Body of pancreas (tissue), 4 donors: ENCODE data around the gene KASH5.

Source experiments
- POLR2A ChIP-seq, 3 donors: fragments of 450-650 bp; IDR thresholded peaks; one replicate each; pipeline ENCODE4 v1.6.1; 2016; ENCODE audit warnings: antibody characterized with exemption in 3 of 3, mild to moderate bottlenecking in 2 of 3
- TF ChIP-seq, protein P1 (sequence below), 7 experiments: fragments of 450-650 bp in 4 of 7; fragments of 200-600 bp in 3 of 7; sonication (generic) in 3 of 7; IDR thresholded peaks; one replicate each; pipeline ENCODE4 v1.5.1; 2016 to 2019; ENCODE audit warnings: antibody characterized with exemption in 7 of 7

DNA sequence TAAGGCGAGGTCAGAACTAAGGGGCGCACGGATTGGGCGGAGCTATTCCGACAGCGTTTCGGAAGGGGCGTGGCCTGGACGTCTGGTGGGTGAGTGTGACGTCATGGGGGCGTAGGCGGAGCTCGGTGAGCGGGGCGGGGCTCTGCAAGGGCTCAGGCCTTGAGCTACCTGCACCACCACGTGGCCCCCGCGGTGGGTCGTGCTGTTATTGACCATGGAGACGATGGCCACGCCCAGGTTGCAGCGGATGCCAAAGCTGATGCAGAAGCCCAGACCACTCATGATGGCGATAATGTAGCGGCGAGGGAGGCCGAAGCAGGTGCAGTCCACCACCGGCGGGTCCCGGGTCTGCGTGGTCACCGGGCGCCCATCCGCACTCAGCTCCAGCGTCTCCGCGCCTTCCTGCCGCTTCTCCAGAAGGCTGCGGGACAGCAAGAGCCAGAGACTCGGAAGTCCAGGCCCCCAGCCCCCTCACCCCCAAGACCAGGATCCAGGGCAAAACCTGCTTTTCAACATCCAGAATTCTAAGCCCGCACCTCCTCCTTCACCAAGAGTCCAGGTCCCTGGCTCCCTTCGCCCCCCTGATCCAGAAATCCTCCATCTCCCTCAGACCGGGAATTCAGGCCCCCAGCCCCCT is 48.5 kb downstream of the KASH5 start:
- TF ChIP-seq, protein P1, sequence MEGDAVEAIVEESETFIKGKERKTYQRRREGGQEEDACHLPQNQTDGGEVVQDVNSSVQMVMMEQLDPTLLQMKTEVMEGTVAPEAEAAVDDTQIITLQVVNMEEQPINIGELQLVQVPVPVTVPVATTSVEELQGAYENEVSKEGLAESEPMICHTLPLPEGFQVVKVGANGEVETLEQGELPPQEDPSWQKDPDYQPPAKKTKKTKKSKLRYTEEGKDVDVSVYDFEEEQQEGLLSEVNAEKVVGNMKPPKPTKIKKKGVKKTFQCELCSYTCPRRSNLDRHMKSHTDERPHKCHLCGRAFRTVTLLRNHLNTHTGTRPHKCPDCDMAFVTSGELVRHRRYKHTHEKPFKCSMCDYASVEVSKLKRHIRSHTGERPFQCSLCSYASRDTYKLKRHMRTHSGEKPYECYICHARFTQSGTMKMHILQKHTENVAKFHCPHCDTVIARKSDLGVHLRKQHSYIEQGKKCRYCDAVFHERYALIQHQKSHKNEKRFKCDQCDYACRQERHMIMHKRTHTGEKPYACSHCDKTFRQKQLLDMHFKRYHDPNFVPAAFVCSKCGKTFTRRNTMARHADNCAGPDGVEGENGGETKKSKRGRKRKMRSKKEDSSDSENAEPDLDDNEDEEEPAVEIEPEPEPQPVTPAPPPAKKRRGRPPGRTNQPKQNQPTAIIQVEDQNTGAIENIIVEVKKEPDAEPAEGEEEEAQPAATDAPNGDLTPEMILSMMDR (IDR thresholded peaks at IDR 0.05): no peak
- TF ChIP-seq POLR2A (IDR thresholded peaks at IDR 0.05): no peak
